ENCODE results near the gene TTC28. TPM values are rescaled to one million over a fixed set of nuclear protein-coding genes. Genes with fewer than 3 reads are reported as not detected.
A peak's percentile ranks its signal among the peaks of the same experiment; 100 is the strongest.

The TTC28 gene
- polyA plus RNA-seq, 1 donor from 2014 or later = 14.8 TPM

DNA sequence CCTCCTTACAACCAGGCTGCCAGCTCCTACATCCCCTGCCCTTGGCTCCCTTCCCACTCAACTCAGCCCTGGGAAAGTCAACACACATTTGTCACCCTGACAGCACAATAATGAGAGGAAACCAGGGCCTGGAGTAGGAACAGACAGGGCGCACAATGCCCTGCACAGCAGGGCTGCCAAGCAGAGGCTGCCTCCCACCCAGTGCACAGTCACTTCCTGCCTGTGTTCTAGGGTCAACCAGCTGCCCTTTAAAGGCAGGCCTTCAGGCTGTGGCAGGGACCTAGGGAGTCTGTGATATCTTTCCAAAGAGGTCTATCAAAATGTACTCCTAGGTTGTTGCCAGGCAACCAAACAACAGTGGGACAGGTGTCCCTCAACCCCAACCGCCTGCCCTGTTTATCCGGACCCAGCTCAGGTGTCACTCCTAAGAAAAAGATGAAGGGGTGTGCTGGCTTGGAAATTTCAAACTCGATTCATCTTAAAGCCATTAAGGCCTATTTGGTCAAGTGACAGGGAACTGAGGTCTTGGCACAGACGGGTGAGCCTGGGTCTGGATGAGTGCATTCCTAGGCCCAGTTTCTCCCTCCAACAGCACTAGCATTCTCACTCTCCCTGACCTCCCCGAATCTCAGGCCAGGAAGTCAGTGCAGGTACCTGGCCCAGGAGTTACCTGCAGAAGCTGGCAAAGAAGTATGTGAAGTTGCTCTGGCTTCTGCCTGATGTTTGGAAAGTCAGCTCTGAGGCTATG is 650.3 kb downstream of the TTC28 start:
- no peak for TF ChIP-seq MXI1 (conservative IDR thresholded peaks at IDR 0.05; ENCODE audit: poor library complexity, severe bottlenecking)
- no peak for TF ChIP-seq POLR2AphosphoS5 (IDR thresholded peaks at IDR 0.05)
- TF ChIP-seq SMC3 (conservative IDR thresholded peaks at IDR 0.05; ENCODE audit: poor library complexity) = no peak
- no peak for TF ChIP-seq TAF1 (IDR thresholded peaks at IDR 0.05; ENCODE audit: low read depth)
- TF ChIP-seq EZH2 (IDR thresholded peaks at IDR 0.05; ENCODE audit: borderline replicate concordance, insufficient read depth, low read length, poor library complexity, severe bottlenecking) = no peak
- no peak for TF ChIP-seq EP300 (conservative IDR thresholded peaks at IDR 0.05; ENCODE audit: poor library complexity, severe bottlenecking)
- TF ChIP-seq RAD21 (conservative IDR thresholded peaks at IDR 0.05) = no peak
- no peak for TF ChIP-seq REST (IDR thresholded peaks at IDR 0.05; ENCODE audit: borderline replicate concordance)
- no peak for TF ChIP-seq CTCF (IDR thresholded peaks at IDR 0.05; ENCODE audit: poor library complexity, severe bottlenecking)
- no peaks in the 10 kb centered on the region for H4K20me1 ChIP-seq (ENCODE audit: insufficient read depth)

GRCh38 chr22:28027453-28028448 is 651.9 kb downstream of the TTC28 start:
- Histone ChIP-seq H3K9me3 (ENCODE audit: low read length) (no peaks in the 10 kb centered on the region), H3K27me3 (ENCODE audit: insufficient read depth, low read depth, low read length) (no peaks in the 10 kb centered on the region), H3K4me2 (ENCODE audit: low read length) (no peak overlapping the region), H3F3A (ENCODE audit: insufficient read depth, low read length, poor library complexity, severe bottlenecking) (no peaks in the 10 kb centered on the region), H3K79me2 (replicated peaks; ENCODE audit: insufficient read depth, low read length) (no peaks in the 10 kb centered on the region), H3K9ac (ENCODE audit: low read length) (no peak overlapping the region), H3K27ac (ENCODE audit: low read length) (peak overlapping the region; percentile 72), H3K4me3 (ENCODE audit: low read length) (no peak overlapping the region), H4K20me1 (ENCODE audit: insufficient read depth) (no peaks in the 10 kb centered on the region), H2AFZ (ENCODE audit: low read depth, low read length) (no peak overlapping the region), H3K9me2 (ENCODE audit: insufficient read depth, low read length) (no peaks in the 10 kb centered on the region), H3K36me3 (ENCODE audit: insufficient read depth, low read length) (peaks cover 5% of the 10 kb centered on the region)
- TF ChIP-seq MXI1 (conservative IDR thresholded peaks at IDR 0.05; ENCODE audit: poor library complexity, severe bottlenecking) (no peak), EZH2 (IDR thresholded peaks at IDR 0.05; ENCODE audit: borderline replicate concordance, insufficient read depth, low read length, poor library complexity, severe bottlenecking) (no peak), POLR2AphosphoS5 (IDR thresholded peaks at IDR 0.05) (no peak), CTCF (IDR thresholded peaks at IDR 0.05; ENCODE audit: poor library complexity, severe bottlenecking) (no peak), TAF1 (IDR thresholded peaks at IDR 0.05; ENCODE audit: low read depth) (no peak), EP300 (conservative IDR thresholded peaks at IDR 0.05; ENCODE audit: poor library complexity, severe bottlenecking) (no peak), SMC3 (conservative IDR thresholded peaks at IDR 0.05; ENCODE audit: poor library complexity) (no peak), REST (IDR thresholded peaks at IDR 0.05; ENCODE audit: borderline replicate concordance) (no peak), RAD21 (conservative IDR thresholded peaks at IDR 0.05) (no peak)

More for the DNA sequence above, 650.3 kb downstream of the TTC28 start:
- peak overlapping the region; percentile 10 for H3K9ac ChIP-seq (ENCODE audit: low read length)
- H3K27ac ChIP-seq (ENCODE audit: low read length) = peak overlapping the region; percentile 72
- no peaks in the 10 kb centered on the region for H3F3A ChIP-seq (ENCODE audit: insufficient read depth, low read length, poor library complexity, severe bottlenecking)
- no peaks in the 10 kb centered on the region for H3K79me2 ChIP-seq (replicated peaks; ENCODE audit: insufficient read depth, low read length)
- H3K36me3 ChIP-seq (ENCODE audit: insufficient read depth, low read length) = peaks cover 5% of the 10 kb centered on the region
- no peaks in the 10 kb centered on the region for H3K27me3 ChIP-seq (ENCODE audit: insufficient read depth, low read depth, low read length)
- H3K4me3 ChIP-seq (ENCODE audit: low read length) = peak overlapping the region; percentile 35
- no peaks in the 10 kb centered on the region for H3K9me3 ChIP-seq (ENCODE audit: low read length)
- H3K9me2 ChIP-seq (ENCODE audit: insufficient read depth, low read length) = no peaks in the 10 kb centered on the region
- no peak overlapping the region for H3K4me2 ChIP-seq (ENCODE audit: low read length)
- H2AFZ ChIP-seq (ENCODE audit: low read depth, low read length) = no peak overlapping the region

Data from neural cell (in vitro differentiated cells).